Measurements from ENCODE around the gene CRYBG1.
A peak's percentile ranks its signal among the peaks of the same experiment; 100 is the strongest.

The CRYBG1 gene

DNA sequence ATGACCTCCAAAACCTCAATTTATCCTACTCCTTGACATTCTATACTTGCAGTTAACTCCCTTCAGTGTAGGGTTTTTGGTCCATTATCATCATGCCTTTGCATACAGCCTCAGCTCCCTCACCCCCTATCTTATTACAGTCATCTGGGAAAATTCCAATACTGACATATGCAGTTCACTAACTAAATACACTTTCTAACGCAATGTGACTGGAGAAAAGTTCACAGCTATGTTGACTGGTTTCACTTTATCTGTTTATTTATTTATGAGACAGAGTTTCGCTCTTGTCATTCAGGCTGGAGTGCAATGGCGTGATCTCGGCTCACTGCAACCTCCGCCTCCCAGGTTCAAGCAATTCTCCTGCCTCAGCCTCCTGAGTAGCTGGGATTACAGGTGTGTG is 64.9 kb downstream of the CRYBG1 start:
- DNase-seq: no peak

DNA sequence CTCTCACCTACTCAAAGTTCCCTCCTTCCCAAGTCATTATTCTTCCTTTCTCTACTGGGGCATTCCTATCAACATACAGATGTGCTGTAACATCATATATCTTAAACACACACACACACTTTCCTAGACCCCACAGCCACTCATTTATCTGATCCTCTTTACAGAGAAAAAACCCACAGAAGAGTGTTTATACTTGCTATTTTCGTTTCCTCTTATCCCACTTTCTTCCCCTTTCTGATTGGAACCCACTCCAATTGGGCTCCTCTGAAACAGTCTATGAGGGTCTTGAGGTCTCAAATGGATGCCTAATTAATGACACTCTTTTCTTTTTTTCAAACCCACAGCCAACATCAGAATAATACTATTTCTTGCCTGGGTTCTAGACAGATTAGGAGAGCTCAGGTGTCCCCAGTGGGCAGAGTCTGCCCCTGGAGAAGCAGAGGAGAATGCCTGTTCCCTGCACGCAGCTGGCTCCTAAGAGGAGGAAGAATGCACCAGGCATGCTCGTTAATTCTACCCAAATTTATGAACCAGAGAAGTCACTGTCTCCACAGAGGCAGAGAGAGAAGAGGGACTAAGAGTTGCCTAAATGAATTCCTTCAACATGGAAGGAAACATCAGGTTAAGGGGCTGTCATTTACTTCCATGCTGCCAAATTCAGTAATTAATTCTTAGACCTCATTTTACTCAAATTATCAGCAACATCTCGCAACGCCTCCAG is 65.9 kb downstream of the CRYBG1 start:
- no peak for DNase-seq

DNA sequence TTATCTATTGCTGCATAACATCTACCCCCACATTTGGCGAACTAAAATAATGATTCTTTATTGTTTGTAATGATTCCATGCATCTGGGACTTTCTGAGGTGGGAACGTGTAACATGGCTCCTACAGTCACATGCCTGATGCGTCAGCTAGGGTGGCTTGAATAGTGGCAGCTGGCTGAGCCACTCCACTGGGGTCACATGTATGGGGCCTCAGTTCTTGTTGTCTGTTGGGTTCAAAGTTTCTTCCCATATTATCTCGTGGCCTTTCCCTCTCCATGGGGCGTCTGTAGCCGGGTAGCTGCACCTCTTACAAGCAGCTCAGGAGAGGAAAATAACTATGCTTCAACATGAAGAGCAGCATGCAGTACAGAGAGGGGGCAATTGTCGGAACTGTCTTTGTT is 69.9 kb downstream of the CRYBG1 start:
- no peak for DNase-seq

DNA sequence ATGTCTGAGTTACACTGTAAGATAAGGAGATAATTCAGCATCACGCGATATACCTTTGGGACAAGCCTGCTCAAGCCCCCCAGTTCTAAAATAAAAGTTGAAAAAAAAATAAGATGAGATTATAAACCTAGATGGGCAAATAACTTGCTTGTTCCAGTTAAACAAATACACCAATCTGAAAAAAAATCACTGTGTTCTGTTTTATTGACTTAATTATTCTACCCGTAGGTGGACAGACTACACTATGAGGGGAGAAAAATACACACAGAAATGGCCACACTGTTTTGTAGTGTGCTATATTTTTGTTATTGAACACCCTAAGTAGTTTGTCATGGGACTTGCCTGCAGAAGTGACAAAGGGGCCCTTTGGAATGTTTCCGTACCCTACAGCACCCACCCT is 70.9 kb downstream of the CRYBG1 start:
- no peak for DNase-seq

DNA sequence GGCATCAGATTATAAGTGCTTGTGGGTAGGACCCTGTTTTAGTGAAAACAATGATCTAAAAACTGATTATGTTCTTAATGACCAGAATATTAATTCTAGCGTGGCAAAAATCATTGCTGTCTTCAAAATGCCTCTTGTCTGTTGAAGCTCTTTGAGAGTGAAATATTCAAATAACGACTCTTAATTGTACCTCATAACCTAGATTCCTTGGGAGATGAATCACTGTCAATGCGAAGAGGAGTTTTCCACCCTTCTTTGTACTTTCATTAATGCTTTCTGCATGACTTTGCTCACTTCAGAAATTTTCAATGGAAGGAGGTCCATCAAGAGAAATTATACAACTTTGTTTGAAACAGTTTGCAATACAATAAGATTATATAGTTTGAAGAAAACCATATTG is 71.5 kb downstream of the CRYBG1 start:
- DNase-seq: no peak

DNA sequence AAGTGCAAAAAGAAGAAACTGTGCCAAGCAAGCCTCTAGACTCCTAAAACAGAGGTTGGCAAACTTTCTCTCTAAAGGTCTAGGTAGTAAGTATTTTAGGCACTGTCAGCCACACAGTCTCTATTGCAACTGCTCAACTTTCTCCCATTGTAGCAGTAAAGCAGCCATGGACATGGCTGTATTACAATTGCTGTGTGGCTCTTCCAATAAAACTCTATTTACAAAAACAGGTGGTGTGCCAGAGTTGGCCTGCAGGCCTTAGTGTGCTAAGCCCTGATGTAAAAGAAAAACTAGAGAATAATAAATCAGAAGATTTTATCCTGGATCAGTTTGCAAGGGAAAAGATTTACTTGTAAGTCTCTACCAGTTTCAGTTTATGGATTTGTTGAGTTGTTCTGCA is 74.0 kb downstream of the CRYBG1 start:
- no peak for DNase-seq

DNA sequence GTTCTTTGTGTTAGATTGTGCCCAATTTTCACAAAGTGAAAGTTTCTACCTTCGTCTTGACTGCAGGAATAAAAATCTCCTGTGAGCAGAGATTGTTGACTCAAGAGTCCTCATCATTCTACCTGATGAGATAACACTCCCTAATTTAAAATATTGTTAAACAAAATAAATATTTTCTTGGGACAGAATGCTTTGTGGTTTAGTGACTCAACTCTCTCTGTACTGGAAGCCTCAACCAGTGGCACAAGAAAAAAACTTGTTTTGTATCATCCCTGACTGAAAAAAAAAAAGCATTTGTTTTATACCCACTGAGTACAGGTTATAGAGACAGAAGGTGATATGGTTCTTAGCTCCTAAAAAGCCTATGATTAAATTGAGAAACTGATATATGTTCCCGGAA is 78.9 kb downstream of the CRYBG1 start:
- no peak for DNase-seq

DNA sequence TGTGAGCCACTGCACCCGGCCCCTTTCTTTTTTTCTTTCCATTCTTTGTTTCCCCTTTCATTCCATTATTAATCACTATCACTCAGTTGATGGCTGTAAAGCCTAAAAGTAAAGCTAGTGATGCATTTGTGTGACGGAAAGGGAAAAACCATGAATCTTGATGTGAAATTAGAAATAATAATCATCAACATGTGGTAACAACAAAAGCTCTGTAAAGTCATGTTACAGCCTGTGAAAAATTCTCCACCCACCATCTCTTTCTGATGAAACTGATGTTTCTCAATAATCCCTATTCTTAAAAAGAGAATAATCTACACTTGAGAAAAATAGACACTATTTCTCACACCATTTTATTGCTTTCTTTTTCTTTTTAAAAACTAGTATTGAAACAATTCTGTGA is 80.0 kb downstream of the CRYBG1 start:
- no peak for DNase-seq

DNA sequence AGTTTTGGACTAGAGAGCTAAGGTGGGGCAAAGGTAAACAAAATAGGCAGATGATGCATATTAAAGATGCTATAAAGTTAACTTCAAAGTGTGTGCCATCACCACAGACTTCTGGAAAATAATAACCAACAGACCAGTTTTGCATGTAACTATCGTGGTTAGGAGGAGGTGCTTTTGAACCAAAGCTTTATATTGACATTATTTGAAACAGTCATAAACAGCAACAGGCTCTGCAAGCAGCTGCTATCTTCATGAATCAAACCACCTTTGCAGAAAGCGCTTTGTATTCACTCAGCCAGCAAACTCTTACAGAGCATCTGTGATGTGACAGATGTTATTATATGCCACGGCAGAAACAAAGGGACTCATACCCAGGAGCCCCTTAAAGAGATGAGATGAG is 81.9 kb downstream of the CRYBG1 start:
- DNase-seq: no peak

DNA sequence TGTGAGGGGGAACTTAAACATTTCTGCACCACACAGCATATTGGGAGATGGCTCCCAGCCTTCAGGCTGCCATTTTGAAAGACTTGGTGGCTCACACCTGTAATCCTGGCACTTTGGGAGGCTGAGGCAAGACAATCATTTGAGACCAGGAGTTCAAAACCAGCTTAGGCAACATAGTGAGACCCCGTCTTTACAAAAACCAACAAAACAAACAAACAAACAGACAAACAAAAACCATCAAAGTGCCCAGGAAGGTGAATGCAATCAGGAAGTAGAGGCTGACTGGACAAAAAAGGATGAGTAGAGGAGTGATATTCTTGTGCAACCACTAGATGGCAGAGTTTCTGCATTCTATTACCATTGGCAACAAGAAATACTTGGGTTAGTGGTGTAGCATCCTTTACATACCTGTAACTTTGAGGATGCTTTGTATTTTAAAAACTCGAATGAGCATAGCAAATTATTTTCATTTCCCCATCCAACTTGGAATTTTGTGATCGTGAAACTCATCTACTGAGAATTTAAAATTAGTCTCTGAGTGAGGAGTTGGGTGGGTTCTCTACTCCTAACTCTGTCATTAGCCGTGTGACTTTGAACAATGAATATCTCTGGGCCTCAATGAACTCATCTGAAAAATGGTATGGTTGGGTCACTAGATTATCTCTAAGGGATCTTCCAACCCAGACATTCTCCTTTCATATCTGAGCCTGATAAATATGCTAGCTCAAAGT is 84.4 kb downstream of the CRYBG1 start:
- DNase-seq: peak; percentile 8

DNA sequence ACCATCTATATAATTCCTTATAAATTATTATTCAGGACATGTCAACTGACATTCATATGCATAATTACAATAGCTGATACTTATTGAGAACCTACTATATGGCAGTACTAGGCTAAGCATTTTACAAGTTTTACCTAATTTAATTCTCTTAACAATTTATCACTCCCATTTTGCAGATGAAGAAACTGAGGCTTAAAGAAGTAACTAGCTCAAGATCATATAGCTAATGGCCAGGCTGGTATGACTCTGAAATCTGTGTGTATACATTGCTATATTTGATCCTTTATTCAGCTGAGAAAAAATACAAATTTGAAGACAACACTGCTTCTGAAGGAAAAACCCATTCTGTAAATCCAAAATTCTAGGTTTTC is 85.0 kb downstream of the CRYBG1 start:
- DNase-seq: no peak

DNA sequence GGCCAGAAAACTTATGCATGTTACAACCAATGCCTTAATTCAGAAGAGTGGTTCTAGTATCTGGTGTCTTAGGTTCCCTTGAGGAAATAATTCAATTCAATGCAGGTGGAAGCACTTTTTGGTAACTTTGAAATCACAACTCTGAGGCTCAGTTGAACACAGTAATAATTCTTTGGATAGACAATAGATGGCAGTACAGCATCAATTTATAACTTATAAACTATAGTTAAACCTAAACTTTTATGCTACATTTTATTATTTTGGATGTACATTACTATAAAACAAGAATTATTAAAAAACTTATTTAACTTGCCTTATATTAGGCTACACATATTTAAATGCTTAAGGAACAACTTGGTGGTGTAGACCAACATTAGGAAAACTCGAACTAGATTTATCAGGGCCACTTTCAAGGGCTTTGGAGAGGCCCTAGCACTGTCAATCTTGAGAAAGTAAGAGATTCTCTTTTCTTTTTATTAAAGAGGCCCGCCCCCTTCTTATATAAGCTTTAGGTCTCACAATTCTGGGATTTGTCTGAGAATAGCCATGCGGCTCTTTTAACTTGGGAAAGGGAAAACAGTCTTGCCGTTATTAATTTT is 85.9 kb downstream of the CRYBG1 start:
- no peak for DNase-seq

DNA sequence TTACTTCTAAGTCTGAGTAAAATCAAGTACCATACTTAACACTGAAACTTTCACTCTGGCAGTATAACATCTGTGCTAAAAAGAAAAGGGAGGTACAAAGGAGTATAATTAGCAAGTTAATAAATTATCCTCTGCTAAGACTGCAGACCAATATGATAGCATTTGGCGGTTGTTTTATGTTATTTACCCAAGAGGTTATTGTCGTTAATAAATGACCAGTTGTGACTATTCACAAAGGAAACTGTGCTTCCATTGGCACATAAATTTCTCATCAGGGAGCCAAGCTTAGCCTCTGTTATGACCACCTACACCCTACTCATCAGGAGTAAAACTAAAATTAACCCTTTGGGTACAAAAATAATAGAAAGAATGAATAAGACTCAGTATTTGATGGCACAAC is 86.5 kb downstream of the CRYBG1 start:
- DNase-seq: no peak

DNA sequence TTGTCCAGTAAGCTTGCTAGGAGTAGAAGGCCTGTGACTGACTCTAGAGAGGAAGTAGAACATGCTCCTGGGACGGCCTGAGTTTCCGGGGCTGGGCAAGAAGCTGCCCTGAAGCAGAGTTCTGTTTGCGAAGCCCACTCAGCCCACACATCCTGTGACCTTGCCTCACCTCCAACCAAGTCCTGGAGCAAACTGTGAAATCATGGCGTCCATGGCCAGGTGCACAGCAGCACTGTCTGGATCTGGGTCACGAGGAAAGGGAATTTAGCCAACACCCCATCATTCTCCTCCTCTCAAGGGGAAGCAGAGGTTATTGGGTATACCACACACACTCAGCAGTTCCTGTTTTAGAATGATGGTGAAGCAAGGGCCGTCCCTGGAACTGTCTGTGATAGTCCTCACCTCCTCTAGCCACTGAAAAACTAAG is 87.5 kb downstream of the CRYBG1 start:
- DNase-seq: peak; percentile 21

DNA sequence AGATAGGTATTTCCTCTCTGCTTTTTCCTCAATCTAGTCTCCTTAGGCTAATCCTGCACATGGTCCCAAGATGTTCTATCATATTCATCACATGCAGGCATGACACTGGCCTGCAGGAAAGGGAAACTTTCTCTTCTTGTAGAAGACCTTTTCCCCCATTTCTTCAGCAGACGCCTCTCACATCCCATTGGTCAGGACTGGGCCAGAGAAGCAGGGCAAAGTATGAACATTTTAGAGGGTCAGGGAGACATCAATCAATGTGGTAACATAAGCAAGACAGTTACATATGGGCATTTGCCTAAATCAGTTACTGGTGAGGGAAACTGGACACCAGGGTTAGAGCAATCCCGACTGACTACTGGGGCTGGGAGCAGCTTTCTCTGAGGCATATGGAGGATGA is 90.1 kb downstream of the CRYBG1 start:
- DNase-seq: no peak

DNA sequence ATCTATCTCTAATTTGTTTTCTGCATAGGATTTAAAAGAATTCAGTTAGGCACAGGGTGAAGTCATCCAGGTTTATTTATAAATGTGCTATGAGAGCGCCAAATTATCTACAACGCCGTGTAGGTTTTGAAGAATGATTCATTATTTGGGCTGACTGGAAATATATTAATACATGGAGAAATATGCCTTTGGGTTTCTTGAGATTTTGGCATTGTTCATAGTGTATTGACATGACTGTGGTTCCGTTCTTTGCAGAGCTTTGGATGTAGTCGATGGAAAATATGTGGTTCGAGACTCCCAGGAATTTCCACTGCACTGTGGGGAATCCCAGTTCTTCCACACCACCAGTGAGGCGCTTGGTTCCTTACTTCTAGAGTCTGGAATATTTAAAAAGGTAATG is 90.9 kb downstream of the CRYBG1 start:
- no peak for DNase-seq

DNA sequence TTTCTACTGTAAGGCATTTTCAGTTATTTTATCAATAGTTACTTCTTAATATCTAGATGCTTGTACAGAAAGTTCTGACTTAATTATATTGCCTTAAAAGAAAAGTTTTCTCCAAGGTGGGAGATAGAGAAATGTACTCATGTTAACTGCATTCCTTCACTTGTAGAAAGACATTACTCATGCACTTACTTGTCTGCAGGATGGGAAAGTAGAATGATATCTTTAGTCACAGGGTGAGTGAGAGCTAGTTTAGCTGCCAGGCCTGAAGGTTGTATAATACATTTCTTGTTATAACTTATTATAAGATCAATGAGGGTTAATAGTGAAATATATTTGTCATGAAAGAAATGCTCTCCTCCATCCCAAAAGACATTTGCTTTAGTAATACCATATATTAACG is 92.1 kb downstream of the CRYBG1 start:
- DNase-seq: no peak

DNA sequence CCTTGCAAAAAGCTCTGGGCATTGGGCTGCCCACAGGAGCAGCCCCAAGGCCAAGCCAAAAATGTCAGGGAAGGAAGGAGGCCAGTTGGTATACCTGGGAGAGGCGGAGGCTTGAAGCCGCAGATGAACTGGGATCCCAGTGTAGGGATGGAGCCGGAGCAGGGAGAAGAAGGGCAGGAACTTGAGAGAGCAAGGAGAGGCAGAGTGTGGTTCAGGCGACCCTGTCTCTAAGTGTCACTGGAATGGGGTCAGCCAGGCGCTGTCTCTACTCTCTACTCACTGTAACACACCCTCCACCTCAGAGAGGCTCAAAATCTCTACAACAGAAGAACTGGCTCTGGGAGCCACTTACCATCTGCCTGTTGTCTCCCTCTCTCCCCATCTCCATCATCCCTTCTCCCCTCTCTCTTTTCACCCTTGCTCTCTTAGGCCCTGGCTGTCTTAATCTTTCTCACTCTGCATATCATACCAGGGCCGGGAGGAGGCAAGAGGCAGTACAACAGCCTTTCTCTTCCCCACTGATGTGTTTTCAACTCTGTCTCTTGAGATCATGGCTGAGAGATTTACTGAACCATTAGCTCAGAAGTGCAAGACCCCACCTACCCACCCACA is 93.3 kb downstream of the CRYBG1 start:
- no peak for DNase-seq

DNA sequence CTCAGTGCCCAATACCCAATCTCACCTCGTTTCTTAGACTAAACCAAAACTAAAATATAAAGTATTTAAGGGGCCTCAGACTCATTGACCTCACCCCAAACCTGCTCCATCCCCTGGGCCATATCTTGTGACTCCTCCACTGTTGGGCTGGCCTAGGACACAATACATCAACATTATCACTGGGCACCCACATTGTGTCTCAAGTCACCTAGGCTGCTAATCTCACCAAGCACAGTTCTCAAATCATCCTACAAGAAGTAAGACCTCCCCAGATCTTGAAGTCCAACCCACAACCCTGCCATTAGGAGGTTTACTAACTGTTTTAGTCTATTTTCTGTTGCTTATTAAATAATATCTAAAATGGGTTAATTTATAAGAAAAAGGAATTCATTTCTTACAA is 96.2 kb downstream of the CRYBG1 start:
- no peak for DNase-seq

DNA sequence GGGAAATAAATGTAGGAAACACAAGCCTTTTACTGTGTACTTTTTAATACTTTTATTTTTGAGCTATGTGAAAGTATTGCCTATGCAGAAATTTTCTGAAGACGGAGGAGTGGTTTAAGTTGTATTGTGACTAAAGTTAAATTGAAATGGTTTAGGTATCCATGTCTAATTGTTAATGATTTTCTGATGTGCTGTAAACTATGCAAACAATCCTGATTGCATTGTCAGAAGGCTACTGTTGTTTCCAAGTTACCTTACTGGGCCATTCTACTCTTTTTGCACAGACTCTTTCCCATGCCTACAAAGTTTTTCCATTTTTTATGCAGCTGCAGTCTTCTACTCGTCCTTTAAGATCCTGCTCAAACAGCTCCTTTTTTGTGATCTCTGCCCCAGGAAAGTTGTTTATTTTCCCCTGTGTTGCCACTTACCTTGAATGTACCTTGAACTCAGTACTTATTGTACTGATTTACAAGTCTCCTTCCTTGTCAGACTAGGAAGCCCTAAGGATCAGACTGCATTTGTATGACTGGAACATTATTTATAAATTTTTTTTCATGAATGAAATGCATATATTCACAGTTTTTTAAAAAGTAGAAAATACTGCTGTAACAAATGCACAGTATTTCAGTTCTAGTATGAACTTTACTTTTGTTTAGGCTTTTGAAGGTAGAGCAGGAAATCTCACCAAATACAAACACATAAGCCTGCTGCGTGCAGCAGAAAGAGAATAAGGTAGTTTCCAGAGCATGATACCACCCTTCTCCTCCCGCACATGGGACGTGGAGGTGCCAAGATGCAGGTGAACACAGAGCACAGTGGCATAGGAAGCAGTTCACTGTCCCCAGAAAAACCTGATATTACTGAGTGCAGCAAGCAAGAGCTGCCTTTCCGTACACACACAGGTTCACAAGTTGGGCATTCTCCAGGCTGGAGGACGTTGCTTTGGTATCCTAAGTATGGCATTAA is 97.8 kb downstream of the CRYBG1 start:
- no peak for DNase-seq

DNA sequence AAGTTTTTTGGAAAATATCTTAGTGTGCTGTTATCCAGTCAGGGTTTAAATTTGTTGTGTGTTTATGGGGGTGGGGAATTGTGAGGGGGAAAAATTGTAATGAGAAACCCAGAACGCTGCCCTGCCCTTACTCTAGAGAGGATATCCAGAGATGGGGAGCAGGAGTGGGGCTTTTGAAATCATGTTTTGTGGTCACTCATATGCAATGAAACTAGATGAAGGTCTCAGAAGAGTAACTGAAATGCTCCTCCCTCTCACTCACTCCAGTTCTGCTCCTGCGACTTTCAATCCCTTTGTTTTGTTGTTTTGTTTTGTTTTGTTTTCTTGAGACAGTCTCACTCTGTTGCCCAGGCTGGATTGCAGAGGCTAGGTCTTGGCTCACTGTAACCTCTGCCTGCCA is 100.0 kb downstream of the CRYBG1 start:
- DNase-seq: no peak

DNA sequence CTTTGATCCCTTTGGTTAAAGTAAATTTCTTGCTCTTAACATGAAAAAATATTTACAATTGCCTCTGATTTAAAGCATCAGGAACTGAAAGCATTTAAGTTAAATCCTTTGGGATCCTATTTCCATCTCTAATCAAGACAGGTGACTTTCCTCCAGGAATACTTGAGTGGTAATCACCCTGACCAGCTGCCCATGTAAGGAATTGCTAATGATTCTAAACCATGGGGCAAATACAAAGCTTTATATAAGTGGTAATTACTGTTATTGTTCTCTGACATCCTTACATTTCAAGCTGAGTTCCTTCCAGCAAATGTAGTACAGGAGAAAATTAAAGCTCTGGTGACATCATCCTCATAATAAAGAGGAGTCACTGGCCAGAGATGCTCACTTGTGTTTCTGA is 100.6 kb downstream of the CRYBG1 start:
- DNase-seq: no peak

Measured in activated CD4-positive, alpha-beta T cell treated with anti-CD3 and anti-CD28 coated beads for 48 hours (primary cell).